Breast epithelium (tissue), 3 donors: ENCODE measurements around the gene CABLES1.

Experiments used
- POLR2A ChIP-seq: fragments of 450-650 bp; IDR thresholded peaks from one replicate; pipeline ENCODE4 v1.6.1; 2016; ENCODE audit warnings: antibody characterized with exemption, mild to moderate bottlenecking, moderate library complexity
- TF ChIP-seq, protein P1 (sequence below), 3 donors: fragments of 450-650 bp; IDR thresholded peaks; one replicate each; pipeline ENCODE4 v1.5.1; 2016 to 2017; ENCODE audit warnings: antibody characterized with exemption in 3 of 3, mild to moderate bottlenecking in 3 of 3, moderate library complexity in 3 of 3

DNA sequence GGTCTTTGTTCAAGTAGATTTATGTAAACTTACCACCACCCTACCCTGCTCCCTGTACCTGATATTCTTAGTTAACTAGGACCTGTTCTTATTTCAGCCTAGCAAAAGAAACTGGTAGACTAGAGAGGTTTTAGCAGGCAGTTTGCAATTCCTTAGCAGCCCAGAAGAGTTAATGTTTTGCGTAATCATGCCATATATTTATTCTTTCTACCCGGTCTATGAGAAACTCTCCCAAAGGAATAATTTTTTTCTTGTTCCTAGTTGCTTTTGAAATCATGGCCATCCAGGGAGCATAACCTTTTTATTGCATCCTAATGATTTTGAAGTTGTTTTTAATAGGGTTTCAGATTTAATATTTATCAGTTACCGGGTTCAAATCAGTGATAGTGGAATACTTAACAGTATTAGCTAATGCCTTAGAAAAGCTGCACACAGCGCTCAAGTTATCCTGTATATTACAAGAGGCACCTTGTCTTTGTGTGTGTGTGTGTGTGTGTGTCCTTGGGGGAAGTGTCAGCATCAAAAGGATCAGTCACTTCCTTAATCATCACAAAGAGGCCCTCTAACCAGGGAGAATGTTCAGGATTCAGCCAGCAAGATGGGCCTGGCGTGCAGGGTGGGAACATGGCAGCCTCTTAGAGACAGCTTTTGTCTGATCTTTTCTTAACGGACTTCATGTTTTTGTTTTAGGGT, 52.9 kb downstream of the CABLES1 start:
- TF ChIP-seq, protein P1, sequence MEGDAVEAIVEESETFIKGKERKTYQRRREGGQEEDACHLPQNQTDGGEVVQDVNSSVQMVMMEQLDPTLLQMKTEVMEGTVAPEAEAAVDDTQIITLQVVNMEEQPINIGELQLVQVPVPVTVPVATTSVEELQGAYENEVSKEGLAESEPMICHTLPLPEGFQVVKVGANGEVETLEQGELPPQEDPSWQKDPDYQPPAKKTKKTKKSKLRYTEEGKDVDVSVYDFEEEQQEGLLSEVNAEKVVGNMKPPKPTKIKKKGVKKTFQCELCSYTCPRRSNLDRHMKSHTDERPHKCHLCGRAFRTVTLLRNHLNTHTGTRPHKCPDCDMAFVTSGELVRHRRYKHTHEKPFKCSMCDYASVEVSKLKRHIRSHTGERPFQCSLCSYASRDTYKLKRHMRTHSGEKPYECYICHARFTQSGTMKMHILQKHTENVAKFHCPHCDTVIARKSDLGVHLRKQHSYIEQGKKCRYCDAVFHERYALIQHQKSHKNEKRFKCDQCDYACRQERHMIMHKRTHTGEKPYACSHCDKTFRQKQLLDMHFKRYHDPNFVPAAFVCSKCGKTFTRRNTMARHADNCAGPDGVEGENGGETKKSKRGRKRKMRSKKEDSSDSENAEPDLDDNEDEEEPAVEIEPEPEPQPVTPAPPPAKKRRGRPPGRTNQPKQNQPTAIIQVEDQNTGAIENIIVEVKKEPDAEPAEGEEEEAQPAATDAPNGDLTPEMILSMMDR (IDR thresholded peaks at IDR 0.05) = no peak
- TF ChIP-seq POLR2A = no peak
